MM.1S (cell line): ENCODE data around the gene BMP2K.

Experiments
- CTCF ChIP-seq: fragments of 300-600 bp; sonication (generic); IDR thresholded peaks from 2 replicates; pipeline ENCODE4 v1.5.1; 2016; ENCODE audit warnings: antibody characterized with exemption, low read length, mixed read lengths
- EZH2 ChIP-seq: fragments of 300-600 bp; sonication (generic); optimal IDR thresholded peaks from 2 replicates; pipeline ENCODE3; 2017; ENCODE audit warnings: low read depth, mild to moderate bottlenecking, antibody characterized with exemption, low read length, mixed read lengths
- EZH2phosphoT487 ChIP-seq: fragments of 300-600 bp; sonication (generic); IDR thresholded peaks from 2 replicates; pipeline ENCODE4 v1.6.1; 2018; ENCODE audit warnings: antibody characterized with exemption, low read length

GRCh38 chr4:78764498-78764961 lies 11.6 kb upstream of the BMP2K start:
- TF ChIP-seq CTCF (no peak), EZH2 (no peak), EZH2phosphoT487 (no peak)
